Measurements from ENCODE around the gene PRODH.
"Not testable (repeated sequence)": the region's sequence is repeated elsewhere in the genome, so short reads cannot be mapped to it uniquely, and the experiment has no call there.

The PRODH gene

DNA sequence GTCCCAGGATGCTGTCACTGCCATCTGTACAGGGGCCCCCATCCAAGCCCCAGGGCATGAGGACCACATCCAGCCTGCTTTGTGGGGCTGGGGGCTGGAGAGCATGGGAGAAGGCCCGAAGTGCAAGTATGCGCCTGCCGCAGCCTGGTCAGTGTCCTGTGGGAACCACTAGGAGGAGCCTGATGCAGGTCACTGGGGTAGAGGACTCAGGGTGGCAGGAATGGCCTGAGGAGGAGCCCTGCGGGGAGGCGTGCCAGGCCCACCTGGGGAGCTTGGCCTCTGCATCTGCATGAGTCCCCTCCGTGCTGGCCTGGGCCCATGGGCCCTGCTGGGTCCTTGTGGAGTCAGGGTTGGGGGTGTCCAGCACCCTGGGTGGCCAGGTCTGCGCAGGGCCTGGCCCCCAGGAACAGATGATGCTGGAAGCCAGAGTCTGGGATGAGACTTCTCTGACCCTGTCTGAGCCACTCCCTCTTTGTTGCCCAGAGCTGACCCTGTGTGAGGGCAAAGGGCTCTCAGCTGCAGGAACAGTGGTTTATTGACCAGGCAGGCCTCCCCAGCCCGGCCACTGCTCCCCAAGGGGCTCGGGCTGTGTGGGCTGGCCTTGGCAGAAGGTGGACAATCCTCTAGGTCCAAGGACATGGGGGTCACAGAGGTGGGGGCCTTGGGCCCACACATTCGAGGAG is 23.7 kb downstream of the PRODH start:
- DNase-seq (ENCODE audit: extremely low spot score, insufficient read length, low read depth); FAIRE-seq: not testable (repeated sequence)

DNA sequence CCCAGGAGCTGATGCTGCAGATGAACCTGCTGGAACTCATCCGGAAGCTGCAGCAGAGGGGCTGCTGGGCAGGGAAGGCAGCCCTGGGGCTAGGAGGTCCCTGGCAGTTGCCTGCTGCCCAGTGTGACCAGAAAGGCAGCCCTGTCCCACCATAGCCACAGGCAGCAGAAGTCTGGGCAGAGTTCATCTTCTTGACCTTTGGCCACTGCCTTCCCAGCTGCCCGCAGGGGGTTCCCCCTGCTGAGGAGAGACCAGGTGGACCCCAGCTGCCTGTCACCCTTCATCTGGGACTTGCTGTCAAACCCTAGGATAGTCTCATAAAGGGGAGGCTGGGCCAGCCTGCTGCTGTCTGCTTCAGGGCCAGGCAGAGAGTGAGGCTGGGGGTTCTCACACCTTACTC is 24.6 kb downstream of the PRODH start:
- not testable (repeated sequence) for DNase-seq (ENCODE audit: extremely low spot score, insufficient read length, low read depth); FAIRE-seq

DNA sequence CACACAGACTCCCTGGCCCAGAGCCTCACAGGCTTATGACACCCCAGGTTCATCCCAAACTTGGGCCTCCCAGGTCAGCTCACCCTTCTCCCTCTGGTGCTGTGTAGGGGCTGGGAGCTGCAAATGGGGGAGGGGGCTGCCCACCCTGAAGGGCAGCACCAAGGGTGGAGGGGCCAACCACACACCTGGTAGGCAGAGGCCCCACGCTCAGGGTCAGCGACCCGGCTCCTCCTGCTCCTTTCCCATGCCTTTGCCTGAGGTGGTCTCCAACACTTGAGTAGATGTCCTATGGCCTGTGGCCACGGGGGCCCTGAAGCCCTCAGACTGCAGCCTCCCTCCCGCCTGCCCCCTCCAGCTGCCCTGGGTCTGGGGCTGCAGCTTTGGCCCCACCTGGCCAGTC is 26.5 kb downstream of the PRODH start:
- DNase-seq (ENCODE audit: extremely low spot score, insufficient read length, low read depth) = no peak

DNA sequence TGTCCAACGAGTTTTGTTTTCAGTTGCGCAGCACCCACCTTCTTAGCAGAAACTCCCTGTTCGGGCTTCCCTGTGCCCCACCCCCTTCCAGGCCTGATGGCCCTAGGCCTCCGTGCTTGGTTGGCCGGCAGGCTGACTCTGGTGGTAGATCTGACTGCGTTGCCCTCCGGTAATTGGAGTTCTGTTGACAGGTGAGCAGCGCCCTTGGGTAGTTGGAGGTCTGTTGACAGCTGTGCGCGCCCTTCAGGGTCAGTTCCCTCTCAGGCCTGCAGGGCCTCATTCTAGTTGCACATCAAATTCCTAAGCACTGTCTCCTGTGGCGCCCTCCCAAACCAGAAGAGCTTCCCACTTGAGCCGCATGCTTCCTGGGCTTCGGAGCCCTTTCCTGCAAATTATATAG is 29.2 kb downstream of the PRODH start:
- peak; percentile 56 for FAIRE-seq
- no peak for DNase-seq (ENCODE audit: extremely low spot score, insufficient read length, low read depth)

More for the DNA sequence above, 26.5 kb downstream of the PRODH start:
- FAIRE-seq = no peak

DNA sequence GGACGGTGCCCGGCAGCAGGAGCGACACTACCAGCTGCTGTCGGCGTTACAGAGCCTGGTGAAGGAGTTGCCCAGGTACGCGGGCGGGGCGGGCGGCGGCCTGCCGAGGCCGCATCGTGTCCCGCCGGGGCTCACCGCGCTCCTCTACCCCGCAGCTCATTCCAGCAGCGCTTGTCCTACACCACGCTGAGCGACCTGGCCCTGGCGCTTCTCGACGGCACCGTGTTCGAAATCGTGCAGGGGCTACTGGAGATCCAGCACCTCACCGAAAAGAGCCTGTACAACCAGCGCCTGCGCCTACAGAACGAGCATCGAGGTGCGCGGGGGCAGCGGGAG is 29.7 kb downstream of the PRODH start:
- not testable (repeated sequence) for FAIRE-seq; DNase-seq (ENCODE audit: extremely low spot score, insufficient read length, low read depth)

DNA sequence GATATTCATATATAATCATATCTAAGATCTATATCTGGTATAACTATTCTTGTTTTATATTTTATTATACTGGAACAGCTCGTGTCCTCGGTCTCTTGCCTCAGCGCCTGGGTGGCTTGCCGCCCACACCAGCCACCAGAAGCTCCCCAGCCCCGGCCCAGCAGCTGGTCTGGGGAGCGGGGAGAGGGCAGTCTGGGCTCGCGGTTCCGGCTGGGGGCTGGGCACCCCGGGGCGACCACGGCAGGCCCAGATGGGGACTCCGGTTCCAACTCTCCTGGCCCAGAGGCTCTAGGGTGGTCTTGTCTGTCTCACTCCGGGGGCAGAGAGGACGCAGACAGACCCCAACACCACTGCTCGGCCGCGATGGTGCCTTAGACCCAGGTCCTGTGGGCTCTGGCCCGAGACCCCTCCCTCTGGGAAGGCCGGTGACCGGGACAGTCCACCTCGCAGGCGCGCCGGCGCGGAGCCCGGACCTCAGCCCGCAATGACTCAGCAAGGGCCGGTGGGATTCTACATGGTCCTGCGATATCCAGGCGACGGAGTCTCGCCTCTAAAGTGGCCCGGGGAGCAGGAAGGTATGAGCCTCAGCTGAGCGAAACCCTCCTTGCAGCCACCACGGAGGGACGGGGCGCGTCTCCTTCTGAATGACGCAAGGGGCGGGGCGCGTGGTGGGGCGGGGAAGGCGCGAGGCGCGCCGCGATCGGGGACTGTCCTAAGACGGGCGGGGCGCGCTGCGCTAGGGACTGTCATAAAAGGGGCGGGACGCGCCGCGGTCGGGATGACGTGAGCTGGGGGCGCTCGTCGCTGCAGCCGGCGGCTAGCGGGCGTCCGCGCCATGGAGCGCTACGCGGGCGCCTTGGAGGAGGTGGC is 30.3 kb downstream of the PRODH start, which contains the start of gene DGCR6:
TSS of gene DGCR6 (plus strand) at position 781 of the 870 bp plus-strand sequence. CDS start at position 836, 55 bp downstream.
- FAIRE-seq (peak; percentile 92), DNase-seq (ENCODE audit: extremely low spot score, insufficient read length, low read depth) (no peak)

DNA sequence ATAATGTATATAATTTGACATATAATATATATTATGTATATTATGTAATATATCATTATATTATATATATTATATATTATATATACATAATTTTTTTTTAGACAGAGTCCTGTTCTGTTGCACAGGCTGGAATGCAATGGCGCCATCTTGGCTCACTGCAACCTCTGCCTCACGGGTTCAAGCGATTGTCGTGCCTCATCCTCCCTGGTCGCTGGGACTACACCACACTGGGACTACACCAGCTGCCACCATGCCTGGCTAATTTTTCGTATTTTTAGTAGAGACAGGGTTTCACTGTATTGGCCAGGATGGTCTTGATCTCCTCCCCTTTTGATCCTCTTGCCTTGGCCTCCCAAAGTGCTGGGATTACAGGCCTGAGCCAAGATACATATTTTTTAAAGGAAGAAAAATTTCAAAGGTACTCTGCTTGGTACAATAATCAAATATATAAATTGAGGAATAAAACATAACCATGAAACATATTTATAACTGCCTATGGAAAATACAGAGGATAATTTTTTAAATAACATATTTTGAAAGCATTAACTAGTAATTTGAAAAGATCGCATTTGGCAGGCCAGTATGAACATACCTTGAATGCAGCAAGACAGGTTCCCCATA is 39.9 kb downstream of the PRODH start:
- peak; percentile 100 for FAIRE-seq
- DNase-seq (ENCODE audit: extremely low spot score, insufficient read length, low read depth) = not testable (repeated sequence)

DNA sequence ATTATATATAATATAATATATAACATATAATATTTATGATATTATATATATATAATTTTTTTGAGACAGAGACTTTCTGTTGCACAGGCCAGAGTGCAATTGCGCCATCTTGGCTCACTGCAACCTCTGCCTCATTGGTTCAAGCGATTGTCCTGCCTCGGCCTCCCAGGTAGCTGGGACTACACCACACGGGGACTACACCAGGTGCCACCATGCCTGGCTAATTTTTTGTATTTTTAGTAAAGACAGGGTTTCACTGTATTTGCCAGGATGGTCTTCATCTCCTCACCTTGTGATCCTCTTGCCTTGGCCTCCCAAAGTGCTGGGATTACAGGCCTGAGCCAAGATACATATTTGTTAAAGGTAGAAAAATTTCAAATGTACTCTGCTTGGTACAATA is 42.3 kb downstream of the PRODH start:
- not testable (repeated sequence) for DNase-seq (ENCODE audit: extremely low spot score, insufficient read length, low read depth); FAIRE-seq

- not testable (repeated sequence) for DNase-seq (ENCODE audit: extremely low spot score, insufficient read length, low read depth)
- peak; percentile 100 for FAIRE-seq
Observed at GRCh38 chr22:18890510-18891192, 45.4 kb downstream of the PRODH start.

DNA sequence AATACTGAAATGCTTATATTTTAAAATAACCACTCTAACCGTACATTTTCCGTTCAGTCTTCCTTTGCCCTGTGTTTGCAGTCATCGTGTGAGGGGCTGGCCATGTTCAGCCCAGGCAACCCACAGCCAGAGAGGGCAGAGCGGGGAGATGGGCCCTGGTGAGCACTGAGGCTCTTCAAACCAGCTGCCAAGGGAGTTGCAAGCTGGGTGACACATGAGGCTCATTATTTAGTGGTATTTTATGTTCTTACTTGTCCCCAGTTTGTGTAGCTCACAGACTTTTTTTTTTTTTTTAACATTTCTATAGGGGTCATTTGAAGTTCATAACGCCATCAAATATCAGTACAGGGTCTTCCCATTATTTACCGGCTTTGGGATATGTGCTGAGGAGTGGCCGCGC is 48.0 kb downstream of the PRODH start:
- FAIRE-seq = no peak
- no peak for DNase-seq (ENCODE audit: extremely low spot score, insufficient read length, low read depth)

DNA sequence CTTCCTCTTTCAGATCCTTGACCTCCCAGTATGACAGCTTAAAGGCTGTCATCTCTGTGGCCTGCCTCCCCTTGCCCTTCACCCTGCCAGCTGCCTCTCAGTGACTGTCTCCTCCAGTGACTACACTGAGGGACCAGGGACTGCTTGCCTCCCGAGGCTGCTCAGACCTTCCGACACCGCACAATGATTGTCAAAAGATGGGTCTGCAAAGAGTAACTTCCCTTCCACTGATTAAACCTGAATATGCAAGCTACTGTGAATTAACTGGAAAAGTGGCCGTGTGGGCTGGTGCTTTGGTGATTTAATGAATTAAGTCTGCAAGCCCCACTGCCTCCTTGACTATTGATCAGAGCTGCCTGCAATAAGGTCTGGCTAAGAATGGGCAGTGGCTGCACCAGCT is 51.6 kb downstream of the PRODH start:
- FAIRE-seq; DNase-seq (ENCODE audit: extremely low spot score, insufficient read length, low read depth): not testable (repeated sequence)

DNA sequence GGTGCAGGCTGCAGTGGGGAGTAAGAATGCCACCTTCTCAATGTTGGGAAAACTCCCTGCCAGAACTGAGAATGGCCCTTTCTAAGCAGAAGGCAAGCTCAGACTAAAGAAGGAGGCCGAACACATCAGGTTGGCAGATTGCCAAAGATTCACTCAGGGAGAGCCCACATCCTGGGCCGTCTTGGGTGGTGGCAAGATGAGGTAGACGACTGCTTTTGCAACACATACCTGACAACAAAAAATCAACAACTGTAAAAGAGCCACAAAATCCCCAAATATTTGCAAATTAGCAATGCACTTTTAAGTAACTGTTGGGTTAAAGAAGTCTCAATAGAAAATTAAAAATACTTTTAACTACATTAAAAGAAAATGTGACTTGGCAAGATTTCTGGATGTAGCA is 54.8 kb downstream of the PRODH start:
- DNase-seq (ENCODE audit: extremely low spot score, insufficient read length, low read depth); FAIRE-seq: not testable (repeated sequence)
